Gastrocnemius medialis (tissue), 4 donors: ENCODE results near the gene COX8C.

ENCODE experiments used
- POLR2A ChIP-seq, 2 donors: fragments of 450-650 bp; IDR thresholded peaks; one replicate each; pipeline ENCODE4 v1.6.1; 2017; ENCODE audit warnings: antibody characterized with exemption in 2 of 2, mild to moderate bottlenecking in 2 of 2, moderate library complexity in 2 of 2
- TF ChIP-seq, protein P1 (sequence below), 5 experiments: fragments of 450-650 bp in 3 of 5; fragments of 200-600 bp in 2 of 5; sonication (generic) in 2 of 5; IDR thresholded peaks in 4 of 5; conservative IDR thresholded peaks in 1 of 5; 1 replicate in 4 of 5; 2 replicates in 1 of 5; pipeline ENCODE4 v1.5.1; 2016 to 2019; ENCODE audit warnings: antibody characterized with exemption in 5 of 5, mild to moderate bottlenecking in 3 of 5, moderate library complexity in 3 of 5

DNA sequence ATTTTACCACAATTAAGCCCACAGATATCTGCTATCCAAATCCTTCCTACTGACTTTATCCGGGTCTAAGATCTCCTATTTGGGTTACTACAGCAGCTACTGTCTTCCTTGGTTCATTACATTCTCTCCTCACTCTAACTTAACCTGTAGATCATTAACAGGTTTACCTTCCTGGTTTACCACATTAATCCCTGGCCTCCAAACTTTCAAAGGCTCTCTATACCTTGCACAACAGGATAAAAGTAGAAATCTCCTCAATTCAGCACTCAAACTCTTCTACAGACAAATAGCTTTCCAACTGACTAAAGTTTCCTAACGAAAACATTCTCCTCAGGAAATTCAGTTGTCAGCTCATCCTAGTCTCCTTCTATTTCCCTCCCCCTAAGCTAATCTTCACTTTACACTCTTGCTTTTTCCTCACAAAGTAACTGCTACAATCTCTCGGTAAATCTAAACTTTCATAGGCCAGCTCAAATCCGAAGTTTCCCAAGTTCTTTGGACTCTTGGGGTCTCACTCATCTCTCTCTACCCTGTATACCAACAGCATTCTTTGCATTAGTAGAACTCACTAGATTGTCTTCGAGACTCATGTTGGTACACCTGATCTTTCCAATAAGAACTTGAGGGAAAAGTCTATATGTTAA lies 16.9 kb upstream of the COX8C start:
- TF ChIP-seq, protein P1, sequence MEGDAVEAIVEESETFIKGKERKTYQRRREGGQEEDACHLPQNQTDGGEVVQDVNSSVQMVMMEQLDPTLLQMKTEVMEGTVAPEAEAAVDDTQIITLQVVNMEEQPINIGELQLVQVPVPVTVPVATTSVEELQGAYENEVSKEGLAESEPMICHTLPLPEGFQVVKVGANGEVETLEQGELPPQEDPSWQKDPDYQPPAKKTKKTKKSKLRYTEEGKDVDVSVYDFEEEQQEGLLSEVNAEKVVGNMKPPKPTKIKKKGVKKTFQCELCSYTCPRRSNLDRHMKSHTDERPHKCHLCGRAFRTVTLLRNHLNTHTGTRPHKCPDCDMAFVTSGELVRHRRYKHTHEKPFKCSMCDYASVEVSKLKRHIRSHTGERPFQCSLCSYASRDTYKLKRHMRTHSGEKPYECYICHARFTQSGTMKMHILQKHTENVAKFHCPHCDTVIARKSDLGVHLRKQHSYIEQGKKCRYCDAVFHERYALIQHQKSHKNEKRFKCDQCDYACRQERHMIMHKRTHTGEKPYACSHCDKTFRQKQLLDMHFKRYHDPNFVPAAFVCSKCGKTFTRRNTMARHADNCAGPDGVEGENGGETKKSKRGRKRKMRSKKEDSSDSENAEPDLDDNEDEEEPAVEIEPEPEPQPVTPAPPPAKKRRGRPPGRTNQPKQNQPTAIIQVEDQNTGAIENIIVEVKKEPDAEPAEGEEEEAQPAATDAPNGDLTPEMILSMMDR (IDR thresholded peaks at IDR 0.05 in 4 of 5, conservative IDR thresholded peaks at IDR 0.05 in 1 of 5): no peak
- no peak for TF ChIP-seq POLR2A (IDR thresholded peaks at IDR 0.05)
